Measurements from ENCODE around the gene LHFPL3. TPM values are rescaled to one million over a fixed set of nuclear protein-coding genes. Genes with fewer than 3 reads are reported as not detected.
A peak's percentile ranks its signal among the peaks of the same experiment; 100 is the strongest.
"Not testable (repeated sequence)": the region's sequence is repeated elsewhere in the genome, so short reads cannot be mapped to it uniquely, and the experiment has no call there.

LHFPL3 gene
- total RNA-seq, 2 experiments from 2014 or later, result not detected

- no peaks in the 10 kb centered on the region for H3K36me3 Mint-ChIP-seq (ENCODE audit: low read depth)
- H3K27me3 Mint-ChIP-seq, result no peaks in the 10 kb centered on the region
- ChIA-PET POLR2A (no interaction called here), CTCF (no interaction called here)
- no peak overlapping the region for H3K27ac Mint-ChIP-seq
- H3K4me1 Mint-ChIP-seq, result no peaks in the 10 kb centered on the region
- H3K4me3 Mint-ChIP-seq, result no peak overlapping the region
- no peak for DNase-seq
- H3K9me3 Mint-ChIP-seq, result no peaks in the 10 kb centered on the region
Observed at GRCh38 chr7:104530251-104530650, 201.8 kb downstream of the LHFPL3 start.

GRCh38 chr7:104534149-104534548 is 205.7 kb downstream of the LHFPL3 start:
- Mint-ChIP-seq H3K4me1 (no peaks in the 10 kb centered on the region), H3K27me3 (no peaks in the 10 kb centered on the region), H3K4me3 (no peak overlapping the region), H3K9me3 (no peaks in the 10 kb centered on the region), H3K36me3 (ENCODE audit: low read depth) (no peaks in the 10 kb centered on the region), H3K27ac (no peak overlapping the region)
- POLR2A ChIA-PET, result no interaction called here
- CTCF ChIA-PET, result interaction anchor here (1.1 kb wide), 1 partner anchor 18 kb away, joined by 3 read pairs; no protein-coding TSS in a partner anchor
- no peak for DNase-seq

GRCh38 chr7:104535841-104536240 is 207.4 kb downstream of the LHFPL3 start:
- Mint-ChIP-seq H3K27me3 (no peaks in the 10 kb centered on the region), H3K36me3 (ENCODE audit: low read depth) (no peaks in the 10 kb centered on the region), H3K4me3 (no peak overlapping the region), H3K9me3 (no peaks in the 10 kb centered on the region), H3K27ac (no peak overlapping the region), H3K4me1 (no peaks in the 10 kb centered on the region)
- POLR2A ChIA-PET, result no interaction called here
- CTCF ChIA-PET, result no interaction called here
- no peak for DNase-seq

- H3K27ac Mint-ChIP-seq, result no peak overlapping the region
- H3K4me3 Mint-ChIP-seq, result no peak overlapping the region
- no peak for DNase-seq
- H3K36me3 Mint-ChIP-seq (ENCODE audit: low read depth), result no peaks in the 10 kb centered on the region
- no peaks in the 10 kb centered on the region for H3K4me1 Mint-ChIP-seq
- CTCF ChIA-PET, result no interaction called here
- H3K27me3 Mint-ChIP-seq, result no peaks in the 10 kb centered on the region
- POLR2A ChIA-PET, result no interaction called here
- no peaks in the 10 kb centered on the region for H3K9me3 Mint-ChIP-seq
Observed at GRCh38 chr7:104536956-104537355, 208.6 kb downstream of the LHFPL3 start.

DNA sequence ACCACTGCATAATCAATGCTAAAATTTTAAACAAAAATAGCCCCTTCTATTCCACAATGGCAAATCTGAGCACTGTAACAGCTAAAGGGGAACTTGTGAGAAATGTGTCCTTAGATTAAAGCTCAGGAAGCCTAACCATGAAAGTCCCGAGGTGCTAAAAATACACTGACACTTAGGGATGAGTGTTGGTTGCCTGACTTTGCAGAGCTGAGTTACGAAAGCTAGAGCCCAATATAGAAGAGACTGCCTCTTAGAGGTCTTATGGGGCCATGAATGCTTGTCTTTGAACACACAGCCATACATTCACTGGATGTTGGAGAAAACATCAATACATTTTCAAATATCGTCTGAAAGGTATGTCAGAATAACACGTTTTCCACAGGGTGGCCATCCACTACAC is 209.7 kb downstream of the LHFPL3 start:
- no peak for DNase-seq
- no peak overlapping the region for H3K27ac Mint-ChIP-seq
- H3K27me3 Mint-ChIP-seq, result no peaks in the 10 kb centered on the region
- POLR2A ChIA-PET, result no interaction called here
- H3K4me1 Mint-ChIP-seq, result no peaks in the 10 kb centered on the region
- no peaks in the 10 kb centered on the region for H3K36me3 Mint-ChIP-seq (ENCODE audit: low read depth)
- no peak overlapping the region for H3K4me3 Mint-ChIP-seq
- CTCF ChIA-PET, result no interaction called here
- no peaks in the 10 kb centered on the region for H3K9me3 Mint-ChIP-seq

DNA sequence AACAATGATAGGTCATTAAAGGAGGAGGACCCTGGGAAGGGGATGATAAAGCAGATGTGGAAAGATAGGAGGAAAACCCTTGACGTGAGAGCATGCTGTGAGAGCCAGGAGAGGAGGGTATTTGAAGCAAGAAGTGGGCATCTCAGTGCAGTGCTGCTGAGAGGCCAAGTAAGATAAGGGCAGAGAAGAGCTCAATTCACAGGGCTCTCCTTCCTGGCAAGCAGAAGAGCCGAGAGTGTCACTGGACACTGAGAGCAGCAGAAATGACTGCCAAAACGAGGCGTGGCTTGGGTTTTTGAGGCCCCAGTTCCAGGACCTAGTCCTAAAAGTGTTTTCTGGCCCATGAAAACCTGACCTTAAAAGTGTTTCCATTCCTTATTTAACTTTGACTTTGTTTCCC is 213.5 kb downstream of the LHFPL3 start:
- Mint-ChIP-seq H3K9me3 (no peaks in the 10 kb centered on the region), H3K27ac (no peak overlapping the region), H3K4me1 (no peaks in the 10 kb centered on the region), H3K27me3 (peaks cover 2% of the 10 kb centered on the region), H3K36me3 (ENCODE audit: low read depth) (no peaks in the 10 kb centered on the region), H3K4me3 (no peak overlapping the region)
- CTCF ChIA-PET, result no interaction called here
- POLR2A ChIA-PET, result no interaction called here
- no peak for DNase-seq

DNA sequence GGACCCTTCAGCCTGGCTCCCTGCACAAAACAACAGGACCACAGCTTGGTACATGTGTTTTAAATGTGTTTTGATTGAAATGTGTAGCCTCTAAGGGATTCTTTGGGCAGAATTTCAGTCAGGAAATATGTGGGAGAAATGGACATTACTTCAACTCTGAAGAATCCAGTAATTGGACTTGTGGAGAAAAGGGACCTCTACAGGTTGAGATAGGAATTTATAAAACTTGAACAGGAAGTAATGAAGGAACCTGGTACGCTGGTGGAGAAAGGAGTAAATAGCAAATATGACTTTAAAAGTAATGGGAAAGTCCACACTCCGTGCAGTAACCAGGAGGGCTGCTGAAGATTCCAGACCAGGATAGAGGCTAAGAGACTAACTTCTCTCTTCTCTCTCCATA is 220.5 kb downstream of the LHFPL3 start:
- POLR2A ChIA-PET, result no interaction called here
- Mint-ChIP-seq H3K36me3 (ENCODE audit: low read depth) (no peaks in the 10 kb centered on the region), H3K4me1 (no peaks in the 10 kb centered on the region), H3K4me3 (no peak overlapping the region), H3K27ac (no peak overlapping the region), H3K9me3 (no peaks in the 10 kb centered on the region), H3K27me3 (peaks cover 2% of the 10 kb centered on the region)
- CTCF ChIA-PET, result no interaction called here
- DNase-seq, result no peak

- POLR2A ChIA-PET, result no interaction called here
- Mint-ChIP-seq H3K9me3 (no peaks in the 10 kb centered on the region), H3K4me1 (no peaks in the 10 kb centered on the region), H3K4me3 (no peak overlapping the region), H3K36me3 (ENCODE audit: low read depth) (no peaks in the 10 kb centered on the region), H3K27me3 (no peaks in the 10 kb centered on the region), H3K27ac (no peak overlapping the region)
- CTCF ChIA-PET, result no interaction called here
- DNase-seq, result no peak
Observed at GRCh38 chr7:104550362-104550761, 222.0 kb downstream of the LHFPL3 start.

- POLR2A ChIA-PET, result no interaction called here
- no peak for DNase-seq
- CTCF ChIA-PET, result no interaction called here
- Mint-ChIP-seq H3K4me1 (no peaks in the 10 kb centered on the region), H3K27ac (no peak overlapping the region), H3K27me3 (no peaks in the 10 kb centered on the region), H3K36me3 (ENCODE audit: low read depth) (no peaks in the 10 kb centered on the region), H3K4me3 (no peak overlapping the region), H3K9me3 (no peaks in the 10 kb centered on the region)
Observed at GRCh38 chr7:104551226-104551625, 222.8 kb downstream of the LHFPL3 start.

- Mint-ChIP-seq H3K9me3 (peaks cover 1% of the 10 kb centered on the region), H3K27ac (no peak overlapping the region), H3K36me3 (ENCODE audit: low read depth) (no peaks in the 10 kb centered on the region), H3K4me3 (no peak overlapping the region), H3K4me1 (no peaks in the 10 kb centered on the region), H3K27me3 (no peaks in the 10 kb centered on the region)
- ChIA-PET POLR2A (no interaction called here), CTCF (interaction anchor here (1.1 kb wide), 1 partner anchor 17 kb away, joined by 3 read pairs; no protein-coding TSS in a partner anchor)
- DNase-seq, result peak; percentile 51
Observed at GRCh38 chr7:104552102-104552501, 223.7 kb downstream of the LHFPL3 start.

DNA sequence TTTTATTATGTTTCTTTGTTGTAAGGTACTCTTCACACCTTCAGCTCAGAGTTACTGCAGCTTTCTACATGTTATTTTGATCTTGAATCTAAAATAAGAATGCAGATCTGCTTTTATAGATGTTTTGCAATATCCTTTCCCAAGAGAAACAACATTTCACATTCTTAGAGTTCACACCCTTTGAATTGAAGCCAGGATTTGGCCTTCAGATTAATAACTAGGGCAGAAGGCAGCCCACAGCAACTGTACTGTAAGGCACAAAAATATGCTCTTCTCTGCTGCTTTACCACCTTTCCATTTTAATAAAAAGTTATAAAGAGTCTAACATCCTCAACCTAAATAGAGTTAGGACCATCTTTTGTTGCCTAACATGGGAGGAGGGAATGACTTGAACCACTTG is 224.7 kb downstream of the LHFPL3 start:
- H3K36me3 Mint-ChIP-seq (ENCODE audit: low read depth), result no peaks in the 10 kb centered on the region
- H3K4me3 Mint-ChIP-seq, result no peak overlapping the region
- CTCF ChIA-PET, result no interaction called here
- no peak overlapping the region for H3K27ac Mint-ChIP-seq
- H3K4me1 Mint-ChIP-seq, result no peaks in the 10 kb centered on the region
- no peaks in the 10 kb centered on the region for H3K27me3 Mint-ChIP-seq
- POLR2A ChIA-PET, result no interaction called here
- peaks cover 2% of the 10 kb centered on the region for H3K9me3 Mint-ChIP-seq
- DNase-seq, result no peak

DNA sequence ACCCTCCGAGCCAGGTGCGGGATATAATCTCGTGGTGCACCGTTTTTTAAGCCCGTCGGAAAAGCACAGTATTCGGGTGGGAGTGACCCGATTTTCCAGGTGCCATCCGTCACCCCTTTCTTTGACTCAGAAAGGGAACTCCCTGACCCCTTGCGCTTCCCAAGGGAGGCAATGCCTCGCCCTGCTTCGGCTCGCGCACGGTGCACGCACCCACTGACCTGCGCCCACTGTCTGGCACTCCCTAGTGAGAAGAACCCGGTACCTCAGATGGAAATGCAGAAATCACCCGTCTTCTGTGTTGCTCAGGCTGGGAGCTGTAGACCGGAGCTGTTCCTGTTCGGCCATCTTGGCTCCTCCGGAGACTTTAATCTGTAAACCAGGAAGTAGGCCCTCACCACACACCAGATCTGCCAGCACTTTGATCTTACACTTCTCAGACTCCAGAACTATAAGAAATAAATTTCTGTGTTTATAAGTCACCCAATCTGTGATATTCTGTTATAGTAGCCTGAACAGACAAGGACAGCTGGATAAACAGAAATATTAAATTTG is 235.0 kb downstream of the LHFPL3 start:
- POLR2A ChIA-PET; H3K27ac Mint-ChIP-seq; H3K27me3 Mint-ChIP-seq; H3K4me1 Mint-ChIP-seq; H3K9me3 Mint-ChIP-seq; H3K36me3 Mint-ChIP-seq (ENCODE audit: low read depth); DNase-seq; CTCF ChIA-PET; H3K4me3 Mint-ChIP-seq: not testable (repeated sequence)

DNA sequence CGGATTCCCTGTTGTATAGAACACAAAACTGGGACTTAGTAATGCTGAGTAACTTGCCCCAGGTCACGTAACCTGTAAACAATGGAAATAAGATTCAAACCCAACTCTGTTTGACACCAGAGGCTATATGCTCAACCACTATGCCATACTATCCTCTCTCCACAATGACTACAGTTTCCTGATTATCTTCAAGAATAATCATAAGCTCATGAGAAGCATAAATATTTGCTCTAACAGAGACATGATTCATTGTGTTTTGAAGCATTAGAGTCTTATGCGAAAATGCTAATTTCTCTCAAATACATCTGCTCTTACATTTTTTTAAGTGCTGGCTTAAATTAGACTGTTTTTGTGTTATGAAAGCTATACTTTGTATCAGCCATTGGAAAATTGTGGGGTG is 241.3 kb downstream of the LHFPL3 start:
- no peak overlapping the region for H3K27ac Mint-ChIP-seq
- no peaks in the 10 kb centered on the region for H3K9me3 Mint-ChIP-seq
- no peak for DNase-seq
- H3K27me3 Mint-ChIP-seq, result no peaks in the 10 kb centered on the region
- H3K4me1 Mint-ChIP-seq, result no peaks in the 10 kb centered on the region
- ChIA-PET CTCF (no interaction called here), POLR2A (interaction anchor here (0.6 kb wide), 1 partner anchor 898 kb away, joined by 6 read pairs; no protein-coding TSS in a partner anchor)
- no peaks in the 10 kb centered on the region for H3K36me3 Mint-ChIP-seq (ENCODE audit: low read depth)
- H3K4me3 Mint-ChIP-seq, result no peak overlapping the region

- H3K36me3 Mint-ChIP-seq (ENCODE audit: low read depth), result no peaks in the 10 kb centered on the region
- no peak for DNase-seq
- H3K27me3 Mint-ChIP-seq, result no peaks in the 10 kb centered on the region
- no peaks in the 10 kb centered on the region for H3K4me1 Mint-ChIP-seq
- H3K9me3 Mint-ChIP-seq, result no peaks in the 10 kb centered on the region
- CTCF ChIA-PET, result no interaction called here
- H3K27ac Mint-ChIP-seq, result no peak overlapping the region
- H3K4me3 Mint-ChIP-seq, result no peak overlapping the region
- POLR2A ChIA-PET, result no interaction called here
Observed at GRCh38 chr7:104572554-104572953, 244.2 kb downstream of the LHFPL3 start.

Data from activated CD4-positive, alpha-beta T cell treated with anti-CD3 and anti-CD28 coated beads, Interleukin-2, amount 10 ng/mL, durations not matched to agents 7 days and 5 days (primary cell).